RCC 7860 (cell line): Measurements from ENCODE around the gene IL2RA.
"Not testable (repeated sequence)": the region's sequence is repeated elsewhere in the genome, so short reads cannot be mapped to it uniquely, and the experiment has no call there.

ENCODE experiments used
- DNase-seq: peaks from one replicate; pipeline ENCODE4 v3.0.0-alpha.2; 2015; ENCODE audit warnings: low spot score
- FAIRE-seq: peaks from 2 replicates; lab custom pipeline; 2012; peaks lifted over from hg19 to GRCh38; lab: Jason Lieb, UNC

The IL2RA gene

GRCh38 chr10:6044060-6044459 is 18.1 kb downstream of the IL2RA start:
- DNase-seq (no peak), FAIRE-seq (no peak)

- FAIRE-seq, DNase-seq: not testable (repeated sequence)
These were observed 18.8 kb downstream of the IL2RA start for GRCh38 chr10:6043377-6043776.

- no peak for FAIRE-seq
These were observed 22.0 kb downstream of the IL2RA start for GRCh38 chr10:6040205-6040604.

GRCh38 chr10:6039711-6040110 is 22.5 kb downstream of the IL2RA start:
- no peak for FAIRE-seq
- DNase-seq = no peak

More at GRCh38 chr10:6040205-6040604, 22.0 kb downstream of the IL2RA start:
- no peak for DNase-seq

- DNase-seq (no peak), FAIRE-seq (no peak)
These were observed 24.0 kb downstream of the IL2RA start for GRCh38 chr10:6038071-6038631.

- no peak for DNase-seq
- FAIRE-seq = no peak
These were observed 24.7 kb downstream of the IL2RA start for GRCh38 chr10:6037422-6037821.

GRCh38 chr10:6036861-6037321 is 25.3 kb downstream of the IL2RA start:
- no peak for DNase-seq
- FAIRE-seq = no peak

- DNase-seq = no peak
- no peak for FAIRE-seq
These were observed 26.1 kb downstream of the IL2RA start for GRCh38 chr10:6035931-6036575.

- no peak for FAIRE-seq
- no peak for DNase-seq
These were observed 26.9 kb downstream of the IL2RA start for GRCh38 chr10:6035101-6035834.

GRCh38 chr10:6034371-6034770 is 27.8 kb downstream of the IL2RA start:
- FAIRE-seq (no peak), DNase-seq (no peak)

GRCh38 chr10:6033954-6034353 is 28.2 kb downstream of the IL2RA start:
- DNase-seq (no peak), FAIRE-seq (no peak)

- FAIRE-seq (no peak), DNase-seq (no peak)
These were observed 31.2 kb downstream of the IL2RA start for GRCh38 chr10:6030940-6031339.

- FAIRE-seq (no peak), DNase-seq (no peak)
These were observed 31.9 kb downstream of the IL2RA start for GRCh38 chr10:6030217-6030616.

GRCh38 chr10:6027929-6028328 is 34.2 kb downstream of the IL2RA start:
- FAIRE-seq (no peak), DNase-seq (no peak)

GRCh38 chr10:6025683-6026255 is 36.4 kb downstream of the IL2RA start:
- FAIRE-seq = no peak
- DNase-seq = no peak

GRCh38 chr10:6024334-6024682 is 37.9 kb downstream of the IL2RA start:
- FAIRE-seq (no peak), DNase-seq (no peak)

GRCh38 chr10:6023661-6024333 is 38.4 kb downstream of the IL2RA start:
- FAIRE-seq (no peak), DNase-seq (no peak)

GRCh38 chr10:6022660-6023059 is 39.5 kb downstream of the IL2RA start:
- FAIRE-seq (no peak), DNase-seq (no peak)

GRCh38 chr10:6020826-6021225 is 41.3 kb downstream of the IL2RA start:
- FAIRE-seq = no peak
- no peak for DNase-seq

GRCh38 chr10:6019796-6020195 is 42.4 kb downstream of the IL2RA start:
- DNase-seq (no peak), FAIRE-seq (no peak)
